Epithelial cell of proximal tubule (primary cell): ENCODE data around the gene BROX. TPM values are rescaled to one million over a fixed set of nuclear protein-coding genes. Genes with fewer than 3 reads are reported as not detected.

Experiments used
- DNase-seq: peaks from one replicate; pipeline ENCODE4 v3.0.0-alpha.2; 2011; ENCODE audit warnings: low read depth
- H3K4me3 ChIP-seq: 2 replicates; pipeline ENCODE4 v1.5.1; 2011; ENCODE audit warnings: low read depth, mild to moderate bottlenecking, low read length
- CTCF ChIP-seq: conservative IDR thresholded peaks from 2 replicates; pipeline ENCODE4 v1.5.1; 2012; ENCODE audit warnings: low read depth, mild to moderate bottlenecking, low read length
- total RNA-seq: library from RNA; depleted of rRNA; stranded (reverse); fragments of >200 nt; gene quantifications from 2 replicates; pipeline ENCODE4 v1.2.3, GENCODE V29; 2015

Gene BROX
- total RNA-seq, 1 donor from 2014 or later, result 41.5 TPM

GRCh38 chr1:222691016-222691415 is 21.3 kb upstream of the BROX start:
- no peak overlapping the region for H3K4me3 ChIP-seq
- DNase-seq, result no peak
- no peak for TF ChIP-seq CTCF

DNA sequence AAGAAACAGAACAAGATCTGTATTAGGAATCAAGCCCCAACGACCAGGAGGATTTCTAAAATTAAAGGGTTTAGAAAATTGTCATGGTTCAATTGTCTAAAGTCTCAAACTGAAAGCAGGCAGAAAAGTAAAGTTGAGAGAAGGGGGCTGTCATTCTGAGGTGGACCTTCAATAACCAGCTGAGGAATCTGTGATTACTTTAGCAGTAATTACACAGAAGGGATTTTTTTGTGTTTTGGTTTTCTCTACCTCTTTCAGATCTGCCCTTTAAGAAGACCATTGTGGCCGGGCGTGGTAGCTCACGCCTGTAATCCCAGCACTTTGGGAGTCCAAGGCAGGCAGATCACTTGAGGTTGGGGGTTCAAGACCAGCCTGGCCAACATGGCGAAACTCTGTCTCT is 17.4 kb upstream of the BROX start:
- no peak overlapping the region for H3K4me3 ChIP-seq
- TF ChIP-seq CTCF, result no peak
- no peak for DNase-seq

DNA sequence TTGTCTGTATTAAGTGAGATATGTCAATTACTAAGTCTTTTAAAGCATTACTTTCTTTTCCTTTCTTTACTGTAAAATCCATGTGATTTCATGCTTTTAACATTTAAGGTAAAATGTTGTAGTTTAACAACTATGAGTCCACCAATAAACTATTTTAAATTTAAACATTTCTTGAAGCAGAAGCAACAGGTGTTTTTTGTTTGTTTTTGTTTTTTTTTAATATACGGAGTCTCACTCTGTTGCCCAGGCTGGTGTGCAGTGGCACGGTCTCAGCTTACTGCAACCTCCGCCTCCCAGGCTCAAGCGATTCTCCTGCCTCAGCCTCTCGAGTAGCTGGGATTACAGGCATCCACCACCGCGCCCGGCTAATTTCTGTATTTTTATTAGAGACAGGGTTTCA is 15.6 kb upstream of the BROX start:
- no peak overlapping the region for H3K4me3 ChIP-seq
- no peak for DNase-seq
- TF ChIP-seq CTCF, result no peak

GRCh38 chr1:222697203-222697602 is 15.2 kb upstream of the BROX start:
- no peak overlapping the region for H3K4me3 ChIP-seq
- TF ChIP-seq CTCF, result no peak
- no peak for DNase-seq

DNA sequence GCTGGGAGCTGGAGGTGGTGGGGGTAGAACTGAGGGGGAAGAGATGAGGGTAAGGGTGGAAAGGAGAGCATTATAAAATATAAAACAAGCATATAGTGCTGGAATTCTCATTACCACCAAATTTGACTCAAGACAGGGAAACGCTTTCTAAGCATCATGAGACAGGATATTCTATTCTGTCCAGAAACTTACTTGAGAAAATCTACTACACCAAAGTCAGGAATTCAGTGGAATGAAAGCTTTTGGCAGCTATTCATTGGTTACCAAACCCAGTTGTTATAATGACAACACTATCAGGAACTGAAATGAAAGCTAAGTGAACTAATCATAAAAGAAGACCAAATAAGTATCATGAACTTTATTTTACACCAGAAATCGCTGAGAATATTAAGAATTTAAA is 14.5 kb upstream of the BROX start:
- no peak for DNase-seq

DNA sequence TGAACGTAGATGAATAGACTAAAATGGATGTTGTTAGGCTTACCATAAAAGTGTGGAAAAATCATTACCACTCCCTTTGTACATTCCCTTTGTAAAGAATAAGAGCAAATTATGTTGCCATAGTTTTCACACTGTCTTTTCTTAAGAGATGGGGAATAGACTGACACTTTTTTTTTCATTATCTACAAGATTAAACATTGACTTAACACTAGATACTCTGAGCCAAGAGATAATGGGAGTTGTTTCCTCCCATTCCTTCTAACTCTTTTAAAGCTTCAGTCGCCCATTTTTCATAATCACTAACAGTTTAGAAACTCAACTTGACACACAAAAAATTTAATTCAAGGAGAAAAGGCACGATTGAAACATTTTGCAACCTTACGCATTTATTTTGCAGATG is 10.2 kb upstream of the BROX start:
- no peak for TF ChIP-seq CTCF
- H3K4me3 ChIP-seq, result no peak overlapping the region
- no peak for DNase-seq

More for the DNA sequence above, 14.5 kb upstream of the BROX start:
- H3K4me3 ChIP-seq, result no peak overlapping the region
- no peak for TF ChIP-seq CTCF

- DNase-seq, result no peak
- no peak overlapping the region for H3K4me3 ChIP-seq
- no peak for TF ChIP-seq CTCF
Observed at GRCh38 chr1:222704260-222704659, 8.1 kb upstream of the BROX start.
